H1 (cell line): ENCODE measurements around the gene SPHK1.

Experiments used
- ATF3 ChIP-seq: IDR thresholded peaks from 2 replicates; pipeline ENCODE4 v1.6.1; 2011; ENCODE audit warnings: low read depth, mild to moderate bottlenecking, low read length; ENCODE audit not compliant: insufficient read depth
- EP300 ChIP-seq, 2 experiments: IDR thresholded peaks; 1 replicate in 1 of 2; 2 replicates in 1 of 2; pipeline ENCODE4 v1.6.1; 2011 to 2012; ENCODE audit warnings: low read depth in 2 of 2, low read length in 2 of 2, mild to moderate bottlenecking in 2 of 2, borderline replicate concordance in 1 of 2, inconsistent platforms in 1 of 2, moderate library complexity in 1 of 2
- JUN ChIP-seq: IDR thresholded peaks from 2 replicates; pipeline ENCODE4 v1.6.1; 2011; ENCODE audit warnings: low read depth, mild to moderate bottlenecking, improper control_type of control experiment, low read length
- KDM4A ChIP-seq: IDR thresholded peaks from one replicate; pipeline ENCODE4 v1.7.1; 2012; ENCODE audit warnings: low read depth, mild to moderate bottlenecking, moderate library complexity, low read length, inconsistent platforms; ENCODE audit not compliant: severe bottlenecking
- POLR2A ChIP-seq, 2 experiments: IDR thresholded peaks; 1 replicate in 1 of 2; 2 replicates in 1 of 2; pipeline ENCODE4 v1.6.1; 2011; ENCODE audit warnings: low read depth in 2 of 2, low read length in 2 of 2, mild to moderate bottlenecking in 2 of 2; ENCODE audit errors: control extremely low read depth in 1 of 2
- SRF ChIP-seq: IDR thresholded peaks from 2 replicates; pipeline ENCODE4 v1.6.1; 2011; ENCODE audit warnings: mild to moderate bottlenecking, low read depth, low read length, moderate library complexity
- TAF1 ChIP-seq: IDR thresholded peaks from 2 replicates; pipeline ENCODE4 v1.6.1; 2011; ENCODE audit warnings: mild to moderate bottlenecking, low read depth, low read length
- USF2 ChIP-seq: IDR thresholded peaks from 2 replicates; pipeline ENCODE4 v1.6.1; 2011; ENCODE audit warnings: low read length, improper control_type of control experiment
- YY1 ChIP-seq: IDR thresholded peaks from 2 replicates; pipeline ENCODE4 v1.6.1; 2011; ENCODE audit warnings: low read depth, mild to moderate bottlenecking, low read length
- TF ChIP-seq, protein P1 (sequence below), 3 experiments: IDR thresholded peaks; 1 replicate in 2 of 3; 2 replicates in 1 of 3; pipeline versions ENCODE4 v1.5.1 to v1.6.1; 2011; ENCODE audit warnings: low read length in 3 of 3, mild to moderate bottlenecking in 3 of 3, inconsistent platforms in 2 of 3, low read depth in 1 of 3, moderate library complexity in 1 of 3; ENCODE audit not compliant: insufficient read depth in 1 of 3; ENCODE audit errors: control extremely low read depth in 1 of 3

GRCh38 chr17:76369379-76369778 lies 15.0 kb upstream of the SPHK1 start:
- no peak for TF ChIP-seq ATF3
- TF ChIP-seq YY1: no peak
- TF ChIP-seq KDM4A: no peak
- TF ChIP-seq EP300 (IDR thresholded peaks at IDR 0.05; ENCODE audit: borderline replicate concordance in 1 of 2, low read depth in 2 of 2, low read length in 2 of 2): no peak
- no peak for TF ChIP-seq POLR2A (IDR thresholded peaks at IDR 0.05; ENCODE audit: control extremely low read depth in 1 of 2, low read depth in 2 of 2, low read length in 2 of 2)
- no peak for TF ChIP-seq USF2
- no peak for TF ChIP-seq SRF
- TF ChIP-seq, protein P1, sequence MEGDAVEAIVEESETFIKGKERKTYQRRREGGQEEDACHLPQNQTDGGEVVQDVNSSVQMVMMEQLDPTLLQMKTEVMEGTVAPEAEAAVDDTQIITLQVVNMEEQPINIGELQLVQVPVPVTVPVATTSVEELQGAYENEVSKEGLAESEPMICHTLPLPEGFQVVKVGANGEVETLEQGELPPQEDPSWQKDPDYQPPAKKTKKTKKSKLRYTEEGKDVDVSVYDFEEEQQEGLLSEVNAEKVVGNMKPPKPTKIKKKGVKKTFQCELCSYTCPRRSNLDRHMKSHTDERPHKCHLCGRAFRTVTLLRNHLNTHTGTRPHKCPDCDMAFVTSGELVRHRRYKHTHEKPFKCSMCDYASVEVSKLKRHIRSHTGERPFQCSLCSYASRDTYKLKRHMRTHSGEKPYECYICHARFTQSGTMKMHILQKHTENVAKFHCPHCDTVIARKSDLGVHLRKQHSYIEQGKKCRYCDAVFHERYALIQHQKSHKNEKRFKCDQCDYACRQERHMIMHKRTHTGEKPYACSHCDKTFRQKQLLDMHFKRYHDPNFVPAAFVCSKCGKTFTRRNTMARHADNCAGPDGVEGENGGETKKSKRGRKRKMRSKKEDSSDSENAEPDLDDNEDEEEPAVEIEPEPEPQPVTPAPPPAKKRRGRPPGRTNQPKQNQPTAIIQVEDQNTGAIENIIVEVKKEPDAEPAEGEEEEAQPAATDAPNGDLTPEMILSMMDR (IDR thresholded peaks at IDR 0.05; ENCODE audit: control extremely low read depth in 1 of 3, insufficient read depth in 1 of 3, low read depth in 1 of 3, low read length in 3 of 3): no peak
- TF ChIP-seq TAF1: no peak
- TF ChIP-seq JUN: no peak
